HEK293T (cell line): ENCODE results near the gene SLC6A1.

ENCODE experiments used
- ARNT ChIP-seq: fragments of 450-650 bp; IDR thresholded peaks from 2 replicates; pipeline ENCODE4 v1.6.1; 2017; ENCODE audit warnings: mild to moderate bottlenecking
- BHLHE40 ChIP-seq: fragments of 450-650 bp; IDR thresholded peaks from 2 replicates; pipeline ENCODE4 v1.6.1; 2016; ENCODE audit warnings: mild to moderate bottlenecking, moderate library complexity, borderline replicate concordance
- ELF4 ChIP-seq: fragments of 450-650 bp; IDR thresholded peaks from 2 replicates; pipeline ENCODE4 v1.6.1; 2017; ENCODE audit warnings: antibody characterized with exemption
- FOXK2 ChIP-seq: fragments of 450-650 bp; IDR thresholded peaks from 2 replicates; pipeline ENCODE4 v1.6.1; 2016; ENCODE audit warnings: mild to moderate bottlenecking
- FOXM1 ChIP-seq: fragments of 450-650 bp; IDR thresholded peaks from 2 replicates; pipeline ENCODE4 v1.6.1; 2017; ENCODE audit warnings: mild to moderate bottlenecking, borderline replicate concordance
- HDGF ChIP-seq: fragments of 450-650 bp; IDR thresholded peaks from 2 replicates; pipeline ENCODE4 v1.6.1; 2017; ENCODE audit warnings: antibody characterized with exemption, borderline replicate concordance
- PKNOX1 ChIP-seq: fragments of 450-650 bp; IDR thresholded peaks from 2 replicates; pipeline ENCODE4 v1.6.1; 2016
- SP1 ChIP-seq: fragments of 450-650 bp; IDR thresholded peaks from 2 replicates; pipeline ENCODE4 v1.6.1; 2017
- SUZ12 ChIP-seq: fragments of 450-650 bp; IDR thresholded peaks from 2 replicates; pipeline ENCODE4 v1.6.1; 2016; ENCODE audit warnings: mild to moderate bottlenecking
- TARDBP ChIP-seq: fragments of 450-650 bp; IDR thresholded peaks from 2 replicates; pipeline ENCODE4 v1.6.1; 2016
- ZNF384 ChIP-seq: fragments of 450-650 bp; IDR thresholded peaks from 2 replicates; pipeline ENCODE4 v1.6.1; 2016

DNA sequence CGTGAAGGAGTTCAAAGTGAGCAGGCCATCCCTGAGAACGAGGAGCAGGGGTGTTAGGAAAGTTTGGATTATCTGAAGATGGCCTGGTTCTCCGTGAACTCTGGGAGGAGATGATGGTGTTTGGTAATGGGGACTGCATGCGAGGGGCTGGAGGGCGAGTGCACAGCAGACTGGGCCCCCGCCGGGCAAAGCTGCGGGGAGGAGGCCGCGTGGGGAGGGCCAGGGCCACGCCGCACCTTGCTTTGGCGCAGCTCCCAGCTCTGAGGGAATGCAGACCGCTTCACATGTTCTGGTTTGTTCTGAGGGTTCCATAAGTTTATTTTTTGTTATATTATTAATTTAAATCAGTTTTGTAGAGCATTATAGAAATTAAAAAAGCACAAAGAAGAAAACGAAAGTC is 22.2 kb downstream of the SLC6A1 start:
- no peak for TF ChIP-seq SUZ12
- no peak for TF ChIP-seq ZNF384
- no peak for TF ChIP-seq HDGF
- no peak for TF ChIP-seq ARNT
- TF ChIP-seq FOXM1 = no peak
- TF ChIP-seq ELF4 = no peak
- TF ChIP-seq TARDBP = no peak
- TF ChIP-seq SP1 = no peak
- no peak for TF ChIP-seq PKNOX1
- no peak for TF ChIP-seq FOXK2
- TF ChIP-seq BHLHE40 = no peak
